DND-41 (cell line): ENCODE data around the gene ABCA13.
"Not testable (repeated sequence)": the region's sequence is repeated elsewhere in the genome, so short reads cannot be mapped to it uniquely, and the experiment has no call there.

ENCODE experiments used
- ATAC-seq: fragments of 200-7000 bp; cut with Tn5 transposase; 3 replicates; pipeline ENCODE4 v1.9.1; 2021; ENCODE audit warnings: low read depth; ENCODE audit not compliant: insufficient read depth
- DNase-seq: peaks from one replicate; pipeline ENCODE4 v3.0.0-alpha.2; 2020
- H2AFZ ChIP-seq: 2 replicates; pipeline ENCODE4 v1.6.0; 2012; ENCODE audit warnings: low read depth, low read length
- H3K27ac ChIP-seq: 2 replicates; pipeline ENCODE4 v1.5.1; 2012; ENCODE audit warnings: low read length, inconsistent platforms
- H3K27me3 ChIP-seq: fragments of 200-600 bp; sonication (generic); 2 replicates; pipeline ENCODE4 v1.6.0; 2012; ENCODE audit warnings: low read length, mild to moderate bottlenecking, inconsistent platforms; ENCODE audit not compliant: insufficient read depth, poor library complexity
- H3K36me3 ChIP-seq: 2 replicates; pipeline ENCODE4 v1.5.1; 2012; ENCODE audit warnings: low read length, inconsistent platforms; ENCODE audit not compliant: insufficient read depth
- H3K4me1 ChIP-seq: 2 replicates; pipeline ENCODE4 v1.5.1; 2012; ENCODE audit warnings: mild to moderate bottlenecking, low read length; ENCODE audit not compliant: insufficient read depth
- H3K4me2 ChIP-seq: 2 replicates; pipeline ENCODE4 v1.6.0; 2012; ENCODE audit warnings: mild to moderate bottlenecking, moderate library complexity, low read length, inconsistent platforms; ENCODE audit not compliant: insufficient read depth
- H3K4me3 ChIP-seq, 2 experiments: fragments of 200-600 bp in 1 of 2; shearing (Covaris generic) in 1 of 2; 2 replicates each; pipeline ENCODE4 v1.5.1; 2012 to 2016; ENCODE audit warnings: inconsistent platforms in 2 of 2, low read length in 2 of 2, mild to moderate bottlenecking in 2 of 2, low read depth in 1 of 2, moderate library complexity in 1 of 2
- H3K79me2 ChIP-seq: 2 replicates; pipeline ENCODE4 v1.6.0; 2012; ENCODE audit warnings: low read length, inconsistent platforms; ENCODE audit not compliant: insufficient read depth
- H3K9ac ChIP-seq: 2 replicates; pipeline ENCODE4 v1.6.0; 2012; ENCODE audit warnings: low read depth, mild to moderate bottlenecking, inconsistent platforms, low read length, moderate library complexity
- H3K9me3 ChIP-seq: 2 replicates; pipeline ENCODE4 v1.5.1; 2012; ENCODE audit warnings: low read length, moderate library complexity, mild to moderate bottlenecking, inconsistent platforms; ENCODE audit not compliant: insufficient read depth, severe bottlenecking
- H4K20me1 ChIP-seq: 2 replicates; pipeline ENCODE4 v1.6.0; 2012; ENCODE audit warnings: low read length; ENCODE audit not compliant: insufficient read depth
- EZH2 ChIP-seq: IDR thresholded peaks from 3 replicates; pipeline ENCODE4 v1.6.1; 2012; ENCODE audit warnings: borderline replicate concordance, low read depth, mild to moderate bottlenecking, moderate library complexity, low read length, inconsistent platforms; ENCODE audit not compliant: severe bottlenecking
- TF ChIP-seq, protein P1 (sequence below): IDR thresholded peaks from 2 replicates; pipeline ENCODE4 v1.5.1; 2012; ENCODE audit warnings: borderline replicate concordance, low read length, moderate library complexity, mild to moderate bottlenecking; ENCODE audit not compliant: poor library complexity, severe bottlenecking; ENCODE audit errors: extremely low read depth

Gene ABCA13

GRCh38 chr7:48147078-48147591 lies 24.1 kb upstream of the ABCA13 start:
- Histone ChIP-seq H2AFZ (no peak overlapping the region), H3K4me3 (no peak overlapping the region), H3K4me1 (no peaks in the 10 kb centered on the region), H3K9ac (no peak overlapping the region), H3K27ac (no peak overlapping the region), H3K4me2 (no peak overlapping the region), H3K36me3 (no peaks in the 10 kb centered on the region), H3K27me3 (no peaks in the 10 kb centered on the region), H3K9me3 (no peaks in the 10 kb centered on the region), H3K79me2 (no peaks in the 10 kb centered on the region), H4K20me1 (no peaks in the 10 kb centered on the region)
- no peak for DNase-seq
- no peak for TF ChIP-seq EZH2
- TF ChIP-seq, protein P1, sequence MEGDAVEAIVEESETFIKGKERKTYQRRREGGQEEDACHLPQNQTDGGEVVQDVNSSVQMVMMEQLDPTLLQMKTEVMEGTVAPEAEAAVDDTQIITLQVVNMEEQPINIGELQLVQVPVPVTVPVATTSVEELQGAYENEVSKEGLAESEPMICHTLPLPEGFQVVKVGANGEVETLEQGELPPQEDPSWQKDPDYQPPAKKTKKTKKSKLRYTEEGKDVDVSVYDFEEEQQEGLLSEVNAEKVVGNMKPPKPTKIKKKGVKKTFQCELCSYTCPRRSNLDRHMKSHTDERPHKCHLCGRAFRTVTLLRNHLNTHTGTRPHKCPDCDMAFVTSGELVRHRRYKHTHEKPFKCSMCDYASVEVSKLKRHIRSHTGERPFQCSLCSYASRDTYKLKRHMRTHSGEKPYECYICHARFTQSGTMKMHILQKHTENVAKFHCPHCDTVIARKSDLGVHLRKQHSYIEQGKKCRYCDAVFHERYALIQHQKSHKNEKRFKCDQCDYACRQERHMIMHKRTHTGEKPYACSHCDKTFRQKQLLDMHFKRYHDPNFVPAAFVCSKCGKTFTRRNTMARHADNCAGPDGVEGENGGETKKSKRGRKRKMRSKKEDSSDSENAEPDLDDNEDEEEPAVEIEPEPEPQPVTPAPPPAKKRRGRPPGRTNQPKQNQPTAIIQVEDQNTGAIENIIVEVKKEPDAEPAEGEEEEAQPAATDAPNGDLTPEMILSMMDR: no peak
- ATAC-seq: no peak

GRCh38 chr7:48147690-48148089 lies 23.6 kb upstream of the ABCA13 start:
- not testable (repeated sequence) for ATAC-seq, DNase-seq

GRCh38 chr7:48148311-48148710 lies 22.9 kb upstream of the ABCA13 start:
- TF ChIP-seq, protein P1: no peak
- TF ChIP-seq EZH2: no peak
- ATAC-seq: no peak

More at GRCh38 chr7:48147690-48148089, 23.6 kb upstream of the ABCA13 start:
- H4K20me1 ChIP-seq, H2AFZ ChIP-seq, H3K4me3 ChIP-seq, H3K79me2 ChIP-seq, H3K9me3 ChIP-seq, H3K4me1 ChIP-seq, H3K27me3 ChIP-seq, H3K9ac ChIP-seq, H3K4me2 ChIP-seq, H3K27ac ChIP-seq, H3K36me3 ChIP-seq: not testable (repeated sequence)

GRCh38 chr7:48149058-48149457 lies 22.2 kb upstream of the ABCA13 start:
- Histone ChIP-seq H2AFZ (no peak overlapping the region), H3K79me2 (no peaks in the 10 kb centered on the region), H3K4me3 (no peak overlapping the region), H3K9ac (no peak overlapping the region), H3K4me2 (no peak overlapping the region), H4K20me1 (no peaks in the 10 kb centered on the region), H3K36me3 (no peaks in the 10 kb centered on the region), H3K9me3 (no peaks in the 10 kb centered on the region), H3K27ac (no peak overlapping the region), H3K27me3 (no peaks in the 10 kb centered on the region), H3K4me1 (no peaks in the 10 kb centered on the region)
- TF ChIP-seq, protein P1: no peak
- TF ChIP-seq EZH2: no peak
- ATAC-seq: no peak
- no peak for DNase-seq

More at GRCh38 chr7:48148311-48148710, 22.9 kb upstream of the ABCA13 start:
- no peak overlapping the region for H3K4me3 ChIP-seq
- H3K27ac ChIP-seq: no peak overlapping the region
- H3K4me2 ChIP-seq: no peak overlapping the region
- no peaks in the 10 kb centered on the region for H3K36me3 ChIP-seq
- no peak overlapping the region for H2AFZ ChIP-seq
- no peaks in the 10 kb centered on the region for H3K79me2 ChIP-seq
- no peaks in the 10 kb centered on the region for H4K20me1 ChIP-seq
- H3K9me3 ChIP-seq: no peaks in the 10 kb centered on the region
- no peak overlapping the region for H3K9ac ChIP-seq
- H3K4me1 ChIP-seq: no peaks in the 10 kb centered on the region
- H3K27me3 ChIP-seq: no peaks in the 10 kb centered on the region
- no peak for DNase-seq
